ENCODE results near the gene SMAD1. TPM values are rescaled to one million over a fixed set of nuclear protein-coding genes. Genes with fewer than 3 reads are reported as not detected.

SMAD1 gene
- total and polyA plus RNA-seq, 8 donors = 2.6 to 19.3 (median 14.0) TPM

DNA sequence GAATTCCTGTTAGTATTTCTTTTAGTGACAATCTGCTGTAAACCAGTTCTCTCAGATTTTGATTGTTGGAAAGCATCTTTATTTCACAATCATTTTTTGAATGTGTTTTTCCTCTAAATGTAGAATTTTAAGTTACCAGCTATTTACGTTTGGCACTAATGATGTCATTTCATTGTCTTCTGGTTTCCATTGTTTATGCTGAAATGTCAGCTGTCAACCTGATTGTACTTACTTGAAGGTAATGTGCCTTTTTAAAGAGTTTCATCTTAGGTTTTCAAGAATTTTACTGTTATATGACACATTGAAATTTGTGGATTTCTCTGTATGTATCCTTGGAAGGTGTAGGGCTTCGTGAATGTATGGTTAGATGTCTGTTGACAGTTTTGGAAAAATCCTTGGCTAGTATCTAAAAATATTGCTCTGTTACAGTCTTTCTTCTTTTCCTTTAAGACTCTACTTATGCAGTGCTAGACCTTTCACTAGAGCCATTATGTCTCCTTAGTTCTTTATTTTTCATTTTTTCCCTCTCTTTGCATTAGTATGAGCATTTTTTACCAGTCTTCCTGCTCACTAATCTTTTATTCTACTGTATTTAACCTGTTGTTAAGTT lies 30.4 kb downstream of the SMAD1 start:
- intact Hi-C loops (cut with DNase I) = no loop called here
- DNase-seq (no peak), ATAC-seq (no peak), FAIRE-seq (no peak)
- Histone ChIP-seq H3K27ac (no peak overlapping the region), H3K27me3 (no peaks in the 10 kb centered on the region), H3K4me1 (peaks cover 8 to 12% (median 9%) of the 10 kb centered on the region in 3 donors), H3K4me3 (no peak overlapping the region), H3K36me3 (no peaks in the 10 kb centered on the region), H3K9me3 (no peaks in the 10 kb centered on the region)
- 84 to 89% methylated on average over 2 of the region's 2 CpGs for WGBS, 2 donors
- TF ChIP-seq, protein P1, sequence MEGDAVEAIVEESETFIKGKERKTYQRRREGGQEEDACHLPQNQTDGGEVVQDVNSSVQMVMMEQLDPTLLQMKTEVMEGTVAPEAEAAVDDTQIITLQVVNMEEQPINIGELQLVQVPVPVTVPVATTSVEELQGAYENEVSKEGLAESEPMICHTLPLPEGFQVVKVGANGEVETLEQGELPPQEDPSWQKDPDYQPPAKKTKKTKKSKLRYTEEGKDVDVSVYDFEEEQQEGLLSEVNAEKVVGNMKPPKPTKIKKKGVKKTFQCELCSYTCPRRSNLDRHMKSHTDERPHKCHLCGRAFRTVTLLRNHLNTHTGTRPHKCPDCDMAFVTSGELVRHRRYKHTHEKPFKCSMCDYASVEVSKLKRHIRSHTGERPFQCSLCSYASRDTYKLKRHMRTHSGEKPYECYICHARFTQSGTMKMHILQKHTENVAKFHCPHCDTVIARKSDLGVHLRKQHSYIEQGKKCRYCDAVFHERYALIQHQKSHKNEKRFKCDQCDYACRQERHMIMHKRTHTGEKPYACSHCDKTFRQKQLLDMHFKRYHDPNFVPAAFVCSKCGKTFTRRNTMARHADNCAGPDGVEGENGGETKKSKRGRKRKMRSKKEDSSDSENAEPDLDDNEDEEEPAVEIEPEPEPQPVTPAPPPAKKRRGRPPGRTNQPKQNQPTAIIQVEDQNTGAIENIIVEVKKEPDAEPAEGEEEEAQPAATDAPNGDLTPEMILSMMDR (IDR thresholded peaks at IDR 0.05) = no peak

DNA sequence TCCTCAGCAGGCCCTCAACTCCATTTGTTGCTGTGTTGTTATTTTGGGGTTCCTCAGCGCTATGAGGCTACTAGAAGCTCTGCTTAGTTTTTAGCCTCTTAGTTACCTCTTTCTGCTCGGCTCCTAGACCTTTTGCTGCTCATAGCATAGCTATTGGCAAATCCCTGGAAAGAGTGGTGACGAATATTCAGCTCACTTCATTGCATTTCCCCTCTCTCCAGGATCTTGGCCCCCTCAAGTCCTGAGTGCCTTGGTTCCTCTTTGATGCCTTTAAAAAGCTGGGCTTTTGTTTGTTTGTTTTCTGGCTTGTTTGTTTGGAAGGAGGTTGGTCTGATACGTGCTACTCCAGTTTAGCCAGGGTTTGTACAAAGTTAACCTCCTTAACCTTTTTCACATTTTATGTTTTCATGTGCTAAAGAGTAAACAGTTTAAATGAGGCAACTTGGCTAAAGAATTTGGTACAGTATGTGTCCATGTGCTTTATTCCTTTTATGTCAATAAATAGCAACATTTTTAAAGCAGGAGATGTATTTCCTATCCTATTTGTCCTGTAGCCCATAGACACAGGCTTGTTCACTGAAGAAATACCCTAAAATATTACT lies 31.5 kb downstream of the SMAD1 start:
- no peaks in the 10 kb centered on the region for H3K9me3 ChIP-seq
- intact Hi-C loops (cut with DNase I) = no loop called here
- DNase-seq (no peak), ATAC-seq (no peak), FAIRE-seq (no peak)
- 83 to 87% methylated on average over 4 of the region's 4 CpGs for WGBS, 2 donors
- TF ChIP-seq, protein P1 (IDR thresholded peaks at IDR 0.05) = no peak
- no peaks in the 10 kb centered on the region for H3K27me3 ChIP-seq
- no peak overlapping the region for H3K4me3 ChIP-seq
- peaks cover 0 to 3% (median 0%) of the 10 kb centered on the region in 3 donors for H3K4me1 ChIP-seq
- H3K36me3 ChIP-seq = no peaks in the 10 kb centered on the region
- no peak overlapping the region for H3K27ac ChIP-seq

DNA sequence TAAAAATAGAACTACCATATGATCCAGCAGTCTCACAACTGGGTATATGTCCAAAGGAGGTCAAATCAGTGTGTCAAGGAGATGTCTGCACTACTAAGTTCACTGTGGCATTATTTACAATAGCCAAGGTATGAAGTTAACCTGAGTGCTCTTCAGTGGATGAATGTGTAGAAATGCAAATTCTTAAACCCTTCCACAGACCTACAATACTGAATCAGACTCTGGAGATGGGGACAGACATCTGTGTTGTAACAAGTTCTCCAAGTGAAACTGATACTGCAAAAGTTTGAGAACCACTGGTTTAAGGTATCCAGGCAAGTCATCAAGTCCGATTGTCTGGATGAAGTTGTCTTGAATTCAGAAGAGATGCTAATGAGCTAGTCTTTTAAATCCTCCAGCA lies 38.5 kb downstream of the SMAD1 start:
- Histone ChIP-seq H3K4me1 (peaks cover 6 to 13% (median 8%) of the 10 kb centered on the region in 3 donors), H3K27ac (no peak overlapping the region), H3K4me3 (no peak overlapping the region), H3K27me3 (no peaks in the 10 kb centered on the region), H3K36me3 (no peaks in the 10 kb centered on the region), H3K9me3 (no peaks in the 10 kb centered on the region)
- intact Hi-C loops (cut with DNase I) = no loop called here
- WGBS, 2 donors = 97 to 99% methylated on average over 1 of the region's 1 CpG
- no peak for DNase-seq
- no peak for FAIRE-seq
- TF ChIP-seq, protein P1 (IDR thresholded peaks at IDR 0.05) = no peak
- no peak for ATAC-seq

DNA sequence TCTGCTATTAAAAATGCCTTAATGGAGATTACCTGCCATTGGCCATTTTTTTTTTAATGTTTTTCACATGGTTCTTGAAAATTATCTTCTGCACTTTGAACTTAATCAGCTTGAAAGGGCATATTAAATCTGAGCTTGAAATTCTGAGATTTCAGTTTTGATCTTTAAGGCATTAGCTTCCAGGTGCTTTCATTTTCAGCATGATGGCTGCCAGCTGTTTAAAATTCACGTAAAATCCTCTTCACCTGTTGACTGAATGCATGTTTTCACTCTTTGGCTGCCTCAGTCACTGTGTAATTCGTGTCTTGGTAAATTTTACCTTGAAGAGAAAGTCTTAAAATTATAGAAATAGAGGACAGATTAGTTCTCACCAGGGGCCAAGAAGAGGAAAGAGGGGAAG lies 39.6 kb downstream of the SMAD1 start:
- Histone ChIP-seq H3K4me1 (peaks cover 6 to 15% (median 9%) of the 10 kb centered on the region in 3 donors), H3K9me3 (no peaks in the 10 kb centered on the region), H3K36me3 (no peaks in the 10 kb centered on the region), H3K4me3 (no peak overlapping the region), H3K27me3 (no peaks in the 10 kb centered on the region), H3K27ac (no peak overlapping the region)
- TF ChIP-seq, protein P1 (IDR thresholded peaks at IDR 0.05) = no peak
- intact Hi-C loops (cut with DNase I) = no loop called here
- ATAC-seq (no peak), FAIRE-seq (no peak), DNase-seq (no peak)
- WGBS, 2 donors = 54% methylated on average over 2 of the region's 2 CpGs

DNA sequence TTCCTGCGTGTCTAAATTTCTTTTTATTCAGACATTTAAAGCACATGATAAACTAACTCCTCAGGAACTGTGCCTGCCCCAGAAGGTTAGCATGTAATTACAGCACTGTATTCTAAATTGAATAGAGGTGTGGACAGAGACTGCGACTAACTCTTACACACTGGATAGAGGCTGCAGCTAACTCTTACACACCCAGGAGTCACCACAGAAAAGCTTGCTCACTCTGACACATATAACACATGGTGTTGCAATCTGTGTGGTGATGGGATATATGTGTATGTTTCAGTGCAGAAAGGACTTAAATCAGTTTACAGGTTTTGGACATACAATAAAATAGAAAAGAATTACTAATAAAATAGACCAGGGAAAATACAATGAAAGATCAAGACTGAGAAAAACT lies 41.5 kb downstream of the SMAD1 start:
- intact Hi-C loops (cut with DNase I) = no loop called here
- FAIRE-seq = no peak
- ATAC-seq = no peak
- Histone ChIP-seq H3K36me3 (no peaks in the 10 kb centered on the region), H3K4me3 (no peak overlapping the region), H3K4me1 (peaks cover 11 to 20% (median 17%) of the 10 kb centered on the region in 3 donors), H3K9me3 (no peaks in the 10 kb centered on the region), H3K27me3 (no peaks in the 10 kb centered on the region), H3K27ac (no peak overlapping the region)
- WGBS, 2 donors = 95 to 96% methylated on average over 2 of the region's 2 CpGs
- no peak for DNase-seq
- TF ChIP-seq, protein P1 (IDR thresholded peaks at IDR 0.05) = no peak

Data from pancreas (tissue), 10 donors.